SU-DHL-6 (cell line): Measurements from ENCODE around the gene FMC1.

ENCODE experiments used
- H2AFZ ChIP-seq: fragments of 200-600 bp; sonication (generic); 2 replicates; pipeline ENCODE4 v1.6.1; 2014; ENCODE audit warnings: low read depth, mild to moderate bottlenecking, moderate library complexity, mixed read lengths, antibody characterized with exemption, low read length; ENCODE audit not compliant: severe bottlenecking
- H3F3A ChIP-seq: fragments of 200-600 bp; shearing (Covaris generic); 2 replicates; pipeline ENCODE4 v1.6.0; 2016; ENCODE audit warnings: antibody characterized with exemption, mild to moderate bottlenecking; ENCODE audit not compliant: insufficient read depth
- H3K27ac ChIP-seq: fragments of 200-600 bp; sonication (generic); 2 replicates; pipeline ENCODE4 v1.5.1; 2016; ENCODE audit warnings: low read depth, mild to moderate bottlenecking, low read length, moderate library complexity, mixed read lengths
- H3K27me3 ChIP-seq: fragments of 200-600 bp; sonication (generic), shearing (Covaris generic); 2 replicates; pipeline ENCODE4 v1.6.0; 2014; ENCODE audit warnings: mild to moderate bottlenecking, low read length
- H3K36me3 ChIP-seq: fragments of 200-600 bp; sonication (generic); 2 replicates; pipeline ENCODE4 v1.6.1; 2014; ENCODE audit warnings: mild to moderate bottlenecking, low read length, mixed read lengths
- H3K4me2 ChIP-seq: fragments of 300-600, 200-600 bp; shearing (Covaris generic), sonication (generic); 2 replicates; pipeline ENCODE4 v1.6.0; 2014; ENCODE audit warnings: low read length, low read depth, mild to moderate bottlenecking; ENCODE audit not compliant: poor library complexity, severe bottlenecking
- H3K4me3 ChIP-seq: fragments of 200-600 bp; sonication (generic); 2 replicates; pipeline ENCODE4 v1.5.1; 2014; ENCODE audit warnings: antibody characterized with exemption, low read length, mild to moderate bottlenecking, mixed read lengths; ENCODE audit not compliant: insufficient read depth, poor library complexity, severe bottlenecking
- H3K79me2 ChIP-seq: fragments of 200-600 bp; sonication (generic); 2 replicates; pipeline ENCODE4 v1.6.1; 2014; ENCODE audit warnings: mild to moderate bottlenecking, low read length, moderate library complexity; ENCODE audit not compliant: insufficient read depth
- H3K9ac ChIP-seq: fragments of 200-600 bp; sonication (generic); 2 replicates; pipeline ENCODE4 v1.7.0; 2014; ENCODE audit warnings: mild to moderate bottlenecking, low read length
- H3K9me2 ChIP-seq: fragments of 200-600 bp; sonication (generic); replicated peaks from 2 replicates; pipeline ENCODE4 v1.6.1; 2014; ENCODE audit warnings: low read length; ENCODE audit not compliant: insufficient read depth
- H3K9me3 ChIP-seq: fragments of 200-600 bp; sonication (generic); 2 replicates; pipeline ENCODE4 v1.6.1; 2014; ENCODE audit warnings: low read length, mixed read lengths; ENCODE audit not compliant: insufficient read depth
- H4K20me1 ChIP-seq: fragments of 200-600 bp; sonication (generic); 2 replicates; pipeline ENCODE4 v1.6.1; 2014; ENCODE audit warnings: low read depth, mild to moderate bottlenecking, antibody characterized with exemption, low read length, moderate library complexity, mixed read lengths
- CTCF ChIP-seq: fragments of 200-600 bp; sonication (generic); IDR thresholded peaks from one replicate; pipeline ENCODE4 v1.5.1; 2017; ENCODE audit warnings: antibody characterized with exemption, mild to moderate bottlenecking, low read length, moderate library complexity; ENCODE audit not compliant: insufficient read depth, poor library complexity, severe bottlenecking
- EZH2phosphoT487 ChIP-seq: fragments of 200-600 bp; sonication (generic), shearing (Covaris generic); conservative IDR thresholded peaks from 2 replicates; pipeline ENCODE4 v1.6.1; 2018; ENCODE audit warnings: mild to moderate bottlenecking, antibody characterized with exemption, low read length, moderate library complexity, mixed read lengths

Gene FMC1

GRCh38 chr7:139366400-139366799 lies 25.3 kb downstream of the FMC1 start:
- H3K79me2 ChIP-seq = peaks cover 100% of the 10 kb centered on the region
- no peak overlapping the region for H3K27ac ChIP-seq
- no peaks in the 10 kb centered on the region for H3K9me3 ChIP-seq
- H3F3A ChIP-seq = peaks cover 3% of the 10 kb centered on the region; the same call in 1 of the 2 replicates
- H3K9ac ChIP-seq = no peak overlapping the region
- no peaks in the 10 kb centered on the region for H3K9me2 ChIP-seq
- no peak overlapping the region for H2AFZ ChIP-seq
- peaks cover 69% of the 10 kb centered on the region for H4K20me1 ChIP-seq
- TF ChIP-seq CTCF (no peak), EZH2phosphoT487 (no peak)
- H3K4me3 ChIP-seq = no peak overlapping the region
- H3K36me3 ChIP-seq = peaks cover 46% of the 10 kb centered on the region
- no peak overlapping the region for H3K4me2 ChIP-seq
- H3K27me3 ChIP-seq = no peaks in the 10 kb centered on the region

DNA sequence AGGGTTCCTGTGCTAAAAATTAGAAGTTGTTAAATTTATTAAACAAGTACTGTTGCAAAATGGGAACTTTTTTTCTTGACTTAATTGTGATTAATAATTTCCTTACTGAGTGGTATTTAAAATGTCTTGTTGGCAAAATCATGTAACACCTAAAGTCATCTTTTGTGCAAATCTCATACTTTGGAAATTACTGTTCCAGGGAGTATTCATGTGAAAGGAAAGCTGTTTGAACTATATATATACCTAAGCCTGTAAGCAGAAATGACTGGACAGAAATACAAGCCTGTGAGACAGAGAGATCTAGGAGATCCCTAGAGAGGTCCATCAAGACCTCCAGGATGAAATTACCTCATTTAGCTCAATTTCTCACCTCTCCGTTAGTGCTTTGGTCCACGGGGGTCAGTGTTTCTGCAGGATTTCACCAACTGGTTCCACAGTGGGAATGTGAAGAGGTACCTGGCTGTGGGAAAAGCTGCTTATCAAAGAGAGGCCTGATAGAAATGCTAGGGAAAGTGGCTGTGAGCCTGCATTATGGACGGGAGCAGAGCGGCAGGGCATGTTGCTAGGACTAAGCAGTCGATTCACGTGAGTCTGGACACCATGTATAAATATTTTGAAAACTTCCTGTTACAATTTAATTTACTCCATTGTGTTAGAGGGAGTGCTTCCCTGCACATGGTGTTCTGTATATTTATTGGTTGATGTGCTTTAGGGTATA lies 26.5 kb downstream of the FMC1 start:
- H2AFZ ChIP-seq = no peak overlapping the region
- no peak overlapping the region for H3K9ac ChIP-seq
- H3F3A ChIP-seq = peaks cover 10% of the 10 kb centered on the region; the same call in 1 of the 2 replicates
- peaks cover 100% of the 10 kb centered on the region for H3K79me2 ChIP-seq
- TF ChIP-seq CTCF = no peak
- TF ChIP-seq EZH2phosphoT487 = no peak
- H3K36me3 ChIP-seq = peaks cover 46% of the 10 kb centered on the region
- H3K9me3 ChIP-seq = no peaks in the 10 kb centered on the region
- H4K20me1 ChIP-seq = peaks cover 69% of the 10 kb centered on the region
- no peak overlapping the region for H3K27ac ChIP-seq
- no peaks in the 10 kb centered on the region for H3K9me2 ChIP-seq
- no peak overlapping the region for H3K4me3 ChIP-seq
- H3K27me3 ChIP-seq = no peaks in the 10 kb centered on the region
- H3K4me2 ChIP-seq = no peak overlapping the region

GRCh38 chr7:139370301-139370942 lies 29.3 kb downstream of the FMC1 start:
- peaks cover 12% of the 10 kb centered on the region; the same call in 1 of the 2 replicates for H3F3A ChIP-seq
- H3K9me2 ChIP-seq = no peaks in the 10 kb centered on the region
- no peaks in the 10 kb centered on the region for H3K27me3 ChIP-seq
- TF ChIP-seq EZH2phosphoT487 (no peak), CTCF (no peak)
- peaks cover 47% of the 10 kb centered on the region; the same call in 1 of the 2 replicates for H3K36me3 ChIP-seq
- peaks cover 84% of the 10 kb centered on the region for H4K20me1 ChIP-seq
- H3K9ac ChIP-seq = no peak overlapping the region; the same call in 1 of the 2 replicates
- peaks cover 100% of the 10 kb centered on the region for H3K79me2 ChIP-seq
- no peaks in the 10 kb centered on the region for H3K9me3 ChIP-seq
- H3K27ac ChIP-seq = no peak overlapping the region
- no peak overlapping the region for H3K4me2 ChIP-seq
- H2AFZ ChIP-seq = no peak overlapping the region
- H3K4me3 ChIP-seq = no peak overlapping the region
